Adrenal gland (tissue), 12 donors: ENCODE measurements around the gene PIKFYVE. TPM values are rescaled to one million over a fixed set of nuclear protein-coding genes. Genes with fewer than 3 reads are reported as not detected.
A peak's percentile ranks its signal among the peaks of the same experiment; 100 is the strongest.

Source experiments
- DNase-seq, 7 donors: peaks; one replicate each; pipeline ENCODE4 v3.0.0-alpha.2; 2019 to 2020
- H3K27ac ChIP-seq, 5 donors: fragments of 200-600 bp; sonication (generic) in 4 of 5; 1 replicate in 3 of 5; 2 replicates in 2 of 5; pipeline versions ENCODE4 v1.5.1 to v1.8.0; 2016 to 2020; ENCODE audit warnings: mild to moderate bottlenecking in 1 of 5
- H3K27me3 ChIP-seq: fragments of 200-600 bp; 2 replicates; pipeline ENCODE4 v1.8.0; 2021
- H3K36me3 ChIP-seq, 2 donors: fragments of 200-600 bp; replicated peaks in 1 of 2; 1 replicate in 1 of 2; 2 replicates in 1 of 2; pipeline versions ENCODE4 v1.5.1 to v1.8.0; 2018 to 2022
- H3K4me1 ChIP-seq, 2 donors: fragments of 200-600 bp; replicated peaks in 1 of 2; 1 replicate in 1 of 2; 2 replicates in 1 of 2; pipeline versions ENCODE4 v1.5.1 to v1.8.0; 2018 to 2021
- H3K4me3 ChIP-seq, 4 donors: fragments of 200-600 bp; sonication (generic) in 3 of 4; one replicate each; pipeline ENCODE4 v1.5.1; 2016 to 2018
- H3K9me3 ChIP-seq, 3 donors: fragments of 200-600 bp; sonication (generic) in 1 of 3; replicated peaks in 1 of 3; 1 replicate in 2 of 3; 2 replicates in 1 of 3; pipeline versions ENCODE4 v1.5.1 to v1.8.0; 2016 to 2021
- POLR2A ChIP-seq, 2 donors: fragments of 450-650 bp; IDR thresholded peaks; one replicate each; pipeline ENCODE4 v1.6.1; 2017; ENCODE audit warnings: antibody characterized with exemption in 2 of 2, mild to moderate bottlenecking in 2 of 2, moderate library complexity in 1 of 2
- WGBS, 4 donors: extraction: QIAGEN DNeasy Blood & Tissue Kit in 2 of 4; methylation state at CpG; one replicate each; pipeline versions ENCODE4 v1.1.5 to v1.1.7; 2013 to 2017; 5-methylcytosine and 5-hydroxymethylcytosine counted together
- intact Hi-C, 2 donors: fragments of 100-400 bp; cut with DNase I; formaldehyde crosslinking; loops; one replicate each; pipeline versions ENCODE4 v1.14.1 to v1.15.0; 2022 to 2023
- polyA plus RNA-seq, 3 donors: library from polyadenylated mRNA; stranded (reverse); fragments of 200-250 nt in 2 of 3; fragments of 350-450 nt in 1 of 3; fragmentation: Illumina TruSeq in 1 of 3; extraction: RNeasy Lipid Tissue Mini Kit (QIAGEN cat#74804) in 1 of 3; gene quantifications; one replicate each; pipeline ENCODE4 v1.2.3, GENCODE V29; 2013 to 2014
- total RNA-seq, 9 donors: library from RNA; depleted of rRNA in 4 of 9; stranded (reverse); fragments of >200 nt in 4 of 9; fragments of 120-200 nt in 1 of 9; fragmentation: NEBNext Ultra II Directional in 1 of 9; extraction: Animal tissue kit (Norgen Biotek cat#: 25700) in 1 of 9; gene quantifications; one replicate each; pipeline versions ENCODE4 v1.1.0 to v1.2.4, GENCODE V29; 2013 to 2023
- TF ChIP-seq, protein P1 (sequence below), 6 experiments: fragments of 450-650 bp in 4 of 6; fragments of 200-600 bp in 2 of 6; sonication (generic) in 1 of 6; IDR thresholded peaks; 1 replicate in 5 of 6; 2 replicates in 1 of 6; pipeline versions ENCODE4 v1.5.1 to v1.8.0; 2016 to 2021; ENCODE audit warnings: antibody characterized with exemption in 6 of 6, mild to moderate bottlenecking in 2 of 6, moderate library complexity in 1 of 6
- donor health status: healthy with polysubstance abuse.
- donor health status: Bipolar disorder and iron deficiency.
- donor health status: DM: yes; HTN: yes; CAD: no.
- donor health status: DM: no; HTN: no; CAD: no.
- donor health status: DM: no; HTN: no; CAD: no.
- donor health status: DM: yes; HTN: yes; CAD: no.

PIKFYVE gene
- total and polyA plus RNA-seq, 12 donors: 5.1 to 36.5 (median 25.3) TPM

GRCh38 chr2:208319391-208319790 is 53.3 kb downstream of the PIKFYVE start:
- peak in 1 of 7 donors; percentile 23 for DNase-seq
- H3K4me1 ChIP-seq: peaks cover 0 to 16% of the 10 kb centered on the region in 2 donors
- no peak overlapping the region for H3K4me3 ChIP-seq
- H3K9me3 ChIP-seq: no peaks in the 10 kb centered on the region
- intact Hi-C loops: no loop called here
- TF ChIP-seq, protein P1, sequence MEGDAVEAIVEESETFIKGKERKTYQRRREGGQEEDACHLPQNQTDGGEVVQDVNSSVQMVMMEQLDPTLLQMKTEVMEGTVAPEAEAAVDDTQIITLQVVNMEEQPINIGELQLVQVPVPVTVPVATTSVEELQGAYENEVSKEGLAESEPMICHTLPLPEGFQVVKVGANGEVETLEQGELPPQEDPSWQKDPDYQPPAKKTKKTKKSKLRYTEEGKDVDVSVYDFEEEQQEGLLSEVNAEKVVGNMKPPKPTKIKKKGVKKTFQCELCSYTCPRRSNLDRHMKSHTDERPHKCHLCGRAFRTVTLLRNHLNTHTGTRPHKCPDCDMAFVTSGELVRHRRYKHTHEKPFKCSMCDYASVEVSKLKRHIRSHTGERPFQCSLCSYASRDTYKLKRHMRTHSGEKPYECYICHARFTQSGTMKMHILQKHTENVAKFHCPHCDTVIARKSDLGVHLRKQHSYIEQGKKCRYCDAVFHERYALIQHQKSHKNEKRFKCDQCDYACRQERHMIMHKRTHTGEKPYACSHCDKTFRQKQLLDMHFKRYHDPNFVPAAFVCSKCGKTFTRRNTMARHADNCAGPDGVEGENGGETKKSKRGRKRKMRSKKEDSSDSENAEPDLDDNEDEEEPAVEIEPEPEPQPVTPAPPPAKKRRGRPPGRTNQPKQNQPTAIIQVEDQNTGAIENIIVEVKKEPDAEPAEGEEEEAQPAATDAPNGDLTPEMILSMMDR (IDR thresholded peaks at IDR 0.05): no peak
- TF ChIP-seq POLR2A (IDR thresholded peaks at IDR 0.05): no peak
- H3K36me3 ChIP-seq: peaks cover 0 to 12% of the 10 kb centered on the region in 2 donors
- 54 to 72% (median 63%) methylated on average over 2 of the region's 2 CpGs for WGBS, 4 donors
- H3K27ac ChIP-seq: peak overlapping the region in 1 of 5 donors; percentile 9
- no peaks in the 10 kb centered on the region for H3K27me3 ChIP-seq

DNA sequence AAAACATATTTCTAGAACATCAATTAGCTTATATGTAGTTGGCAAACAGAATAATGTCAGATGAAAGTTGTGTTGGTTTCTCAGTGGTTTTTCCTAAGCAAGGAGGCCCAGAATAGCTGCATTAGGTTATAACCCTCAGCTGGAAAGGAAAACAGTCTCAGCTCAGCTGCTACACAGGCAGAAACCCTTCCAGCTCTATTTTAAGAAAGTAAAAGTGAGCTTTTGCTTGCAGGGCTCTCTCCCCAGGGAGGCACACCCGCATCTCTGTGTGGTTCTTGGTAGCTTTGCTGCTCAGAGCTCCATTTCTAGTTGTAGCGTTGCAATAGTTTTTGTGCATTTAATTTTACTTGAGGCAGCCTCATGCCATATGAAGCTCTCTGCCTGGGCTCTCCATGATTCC is 54.6 kb downstream of the PIKFYVE start:
- TF ChIP-seq POLR2A (IDR thresholded peaks at IDR 0.05): no peak
- TF ChIP-seq, protein P1 (IDR thresholded peaks at IDR 0.05): no peak
- DNase-seq: peak in 3 of 7 donors; percentile 13 to 20 (median 20)
- Histone ChIP-seq H3K27ac (peak overlapping the region in 2 of 5 donors; percentile 9 to 15), H3K4me3 (no peak overlapping the region), H3K27me3 (no peaks in the 10 kb centered on the region), H3K36me3 (peaks cover 0 to 25% of the 10 kb centered on the region in 2 donors), H3K9me3 (no peaks in the 10 kb centered on the region), H3K4me1 (peaks cover 0 to 16% of the 10 kb centered on the region in 2 donors)
- 70 to 73% (median 73%) methylated on average over 2 of the region's 2 CpGs for WGBS, 4 donors
- intact Hi-C loops: no loop called here

- H3K4me1 ChIP-seq: no peaks in the 10 kb centered on the region
- H3K27me3 ChIP-seq: no peaks in the 10 kb centered on the region
- WGBS, 4 donors: 89 to 93% (median 92%) methylated on average over 4 of the region's 4 CpGs
- DNase-seq: no peak
- peaks cover 0 to 60% of the 10 kb centered on the region in 2 donors for H3K36me3 ChIP-seq
- no peak for TF ChIP-seq POLR2A (IDR thresholded peaks at IDR 0.05)
- TF ChIP-seq, protein P1 (IDR thresholded peaks at IDR 0.05): no peak
- no peaks in the 10 kb centered on the region for H3K9me3 ChIP-seq
- intact Hi-C loops: no loop called here
- no peak overlapping the region for H3K27ac ChIP-seq
- no peak overlapping the region for H3K4me3 ChIP-seq
Observed at GRCh38 chr2:208326016-208326415, 60.0 kb downstream of the PIKFYVE start.

DNA sequence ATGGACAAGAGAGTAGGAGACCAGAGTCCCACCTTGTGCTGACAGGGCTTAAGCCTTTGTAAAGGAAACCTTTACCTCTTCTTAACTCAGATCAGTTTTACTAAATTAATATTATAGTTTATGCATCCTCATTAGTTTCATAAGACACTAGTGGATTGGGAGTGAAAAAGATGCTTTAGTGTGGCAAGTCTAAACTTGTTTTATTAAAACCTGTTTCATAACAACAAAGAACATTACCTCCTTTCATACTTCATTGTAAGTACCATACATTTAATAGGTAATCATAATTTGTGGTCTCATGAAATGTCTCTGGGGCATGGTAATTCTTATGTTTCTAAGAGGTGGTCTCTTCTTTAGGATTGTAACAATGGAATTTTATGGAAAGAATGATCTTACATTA is 63.4 kb downstream of the PIKFYVE start:
- no peak for TF ChIP-seq POLR2A (IDR thresholded peaks at IDR 0.05)
- TF ChIP-seq, protein P1 (IDR thresholded peaks at IDR 0.05): no peak

More for the DNA sequence above, 63.4 kb downstream of the PIKFYVE start:
- no peaks in the 10 kb centered on the region for H3K4me1 ChIP-seq
- intact Hi-C loops: no loop called here
- no peaks in the 10 kb centered on the region for H3K27me3 ChIP-seq
- H3K36me3 ChIP-seq: peaks cover 0 to 68% of the 10 kb centered on the region in 2 donors
- no peak overlapping the region for H3K4me3 ChIP-seq
- no peaks in the 10 kb centered on the region for H3K9me3 ChIP-seq
- no peak overlapping the region for H3K27ac ChIP-seq
- DNase-seq: no peak
